Neural cell (in vitro differentiated cells): ENCODE measurements around the gene PTK7.

Source experiments
- EP300 ChIP-seq: fragments of 450-650 bp; conservative IDR thresholded peaks from 2 replicates; pipeline ENCODE4 v1.6.1; 2014; ENCODE audit warnings: antibody characterized with exemption, mild to moderate bottlenecking, moderate library complexity; ENCODE audit not compliant: poor library complexity, severe bottlenecking
- EZH2 ChIP-seq: fragments of 200-600, 300-800 bp; shearing (Covaris generic), sonication (generic); IDR thresholded peaks from 2 replicates; pipeline ENCODE4 v1.6.1; 2014; ENCODE audit warnings: antibody characterized with exemption, low read length, borderline replicate concordance, mild to moderate bottlenecking; ENCODE audit not compliant: insufficient read depth, poor library complexity, severe bottlenecking
- POLR2AphosphoS5 ChIP-seq: IDR thresholded peaks from 2 replicates; pipeline ENCODE4 v1.6.1; 2012
- RAD21 ChIP-seq: fragments of 450-650 bp; conservative IDR thresholded peaks from 2 replicates; pipeline ENCODE4 v1.6.1; 2014; ENCODE audit warnings: antibody characterized with exemption, mild to moderate bottlenecking, moderate library complexity
- TAF1 ChIP-seq: IDR thresholded peaks from 2 replicates; pipeline ENCODE4 v1.6.1; 2012; ENCODE audit warnings: low read depth
- TF ChIP-seq, protein P1 (sequence below): fragments of 450-650 bp; IDR thresholded peaks from 2 replicates; pipeline ENCODE4 v1.5.1; 2014; ENCODE audit warnings: antibody characterized with exemption, mild to moderate bottlenecking, moderate library complexity; ENCODE audit not compliant: poor library complexity, severe bottlenecking
- TF ChIP-seq, protein P2 (sequence below): IDR thresholded peaks from 2 replicates; pipeline ENCODE4 v1.6.1; 2012; ENCODE audit warnings: borderline replicate concordance

DNA sequence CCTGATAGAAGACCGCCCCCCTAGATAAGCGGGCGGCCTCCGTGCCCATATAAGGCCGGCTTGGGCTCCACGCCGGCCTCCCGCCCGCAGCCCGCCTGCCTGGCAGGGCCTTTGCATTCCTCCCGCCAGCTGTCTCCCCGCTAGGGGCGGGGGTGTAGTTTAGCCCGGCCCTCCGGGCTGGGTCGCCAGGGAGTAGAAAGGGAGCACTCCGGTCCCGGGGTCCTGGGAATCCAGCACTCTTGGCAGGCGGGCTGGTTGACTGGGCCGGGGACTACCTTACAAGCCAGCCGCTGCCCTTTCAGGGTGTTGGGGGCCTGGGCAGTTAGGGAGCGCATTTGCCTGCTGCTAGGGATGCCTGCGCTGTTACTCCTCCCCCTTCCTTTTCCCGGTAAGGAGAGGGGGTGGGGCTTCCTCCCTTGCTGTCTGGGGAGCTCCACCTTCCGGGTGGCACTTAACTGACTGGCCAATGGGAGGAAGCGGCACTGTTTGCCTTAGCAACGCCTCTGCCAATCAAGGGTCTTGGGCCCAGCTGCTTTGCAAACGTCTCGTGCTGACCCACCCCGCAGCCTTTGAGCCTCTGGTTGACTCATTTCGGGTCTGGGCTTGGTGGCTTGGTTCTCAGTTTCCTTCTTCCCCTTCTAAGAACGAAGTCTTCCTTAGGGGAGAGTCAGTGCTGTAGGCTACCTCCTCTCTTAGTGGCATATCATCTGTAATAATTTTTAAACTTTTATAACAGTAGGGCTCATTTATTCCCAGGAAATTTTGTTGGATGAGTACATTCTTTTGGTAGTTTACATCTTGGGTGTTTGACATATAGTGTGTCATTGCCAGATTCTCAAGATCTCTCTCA is 98.4 kb downstream of the PTK7 start:
- TF ChIP-seq, protein P1, sequence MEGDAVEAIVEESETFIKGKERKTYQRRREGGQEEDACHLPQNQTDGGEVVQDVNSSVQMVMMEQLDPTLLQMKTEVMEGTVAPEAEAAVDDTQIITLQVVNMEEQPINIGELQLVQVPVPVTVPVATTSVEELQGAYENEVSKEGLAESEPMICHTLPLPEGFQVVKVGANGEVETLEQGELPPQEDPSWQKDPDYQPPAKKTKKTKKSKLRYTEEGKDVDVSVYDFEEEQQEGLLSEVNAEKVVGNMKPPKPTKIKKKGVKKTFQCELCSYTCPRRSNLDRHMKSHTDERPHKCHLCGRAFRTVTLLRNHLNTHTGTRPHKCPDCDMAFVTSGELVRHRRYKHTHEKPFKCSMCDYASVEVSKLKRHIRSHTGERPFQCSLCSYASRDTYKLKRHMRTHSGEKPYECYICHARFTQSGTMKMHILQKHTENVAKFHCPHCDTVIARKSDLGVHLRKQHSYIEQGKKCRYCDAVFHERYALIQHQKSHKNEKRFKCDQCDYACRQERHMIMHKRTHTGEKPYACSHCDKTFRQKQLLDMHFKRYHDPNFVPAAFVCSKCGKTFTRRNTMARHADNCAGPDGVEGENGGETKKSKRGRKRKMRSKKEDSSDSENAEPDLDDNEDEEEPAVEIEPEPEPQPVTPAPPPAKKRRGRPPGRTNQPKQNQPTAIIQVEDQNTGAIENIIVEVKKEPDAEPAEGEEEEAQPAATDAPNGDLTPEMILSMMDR = no peak
- TF ChIP-seq EZH2 (no peak), TAF1 (no peak), RAD21 (no peak), EP300 (no peak), POLR2AphosphoS5 (peak; percentile 72)
- TF ChIP-seq, protein P2, sequence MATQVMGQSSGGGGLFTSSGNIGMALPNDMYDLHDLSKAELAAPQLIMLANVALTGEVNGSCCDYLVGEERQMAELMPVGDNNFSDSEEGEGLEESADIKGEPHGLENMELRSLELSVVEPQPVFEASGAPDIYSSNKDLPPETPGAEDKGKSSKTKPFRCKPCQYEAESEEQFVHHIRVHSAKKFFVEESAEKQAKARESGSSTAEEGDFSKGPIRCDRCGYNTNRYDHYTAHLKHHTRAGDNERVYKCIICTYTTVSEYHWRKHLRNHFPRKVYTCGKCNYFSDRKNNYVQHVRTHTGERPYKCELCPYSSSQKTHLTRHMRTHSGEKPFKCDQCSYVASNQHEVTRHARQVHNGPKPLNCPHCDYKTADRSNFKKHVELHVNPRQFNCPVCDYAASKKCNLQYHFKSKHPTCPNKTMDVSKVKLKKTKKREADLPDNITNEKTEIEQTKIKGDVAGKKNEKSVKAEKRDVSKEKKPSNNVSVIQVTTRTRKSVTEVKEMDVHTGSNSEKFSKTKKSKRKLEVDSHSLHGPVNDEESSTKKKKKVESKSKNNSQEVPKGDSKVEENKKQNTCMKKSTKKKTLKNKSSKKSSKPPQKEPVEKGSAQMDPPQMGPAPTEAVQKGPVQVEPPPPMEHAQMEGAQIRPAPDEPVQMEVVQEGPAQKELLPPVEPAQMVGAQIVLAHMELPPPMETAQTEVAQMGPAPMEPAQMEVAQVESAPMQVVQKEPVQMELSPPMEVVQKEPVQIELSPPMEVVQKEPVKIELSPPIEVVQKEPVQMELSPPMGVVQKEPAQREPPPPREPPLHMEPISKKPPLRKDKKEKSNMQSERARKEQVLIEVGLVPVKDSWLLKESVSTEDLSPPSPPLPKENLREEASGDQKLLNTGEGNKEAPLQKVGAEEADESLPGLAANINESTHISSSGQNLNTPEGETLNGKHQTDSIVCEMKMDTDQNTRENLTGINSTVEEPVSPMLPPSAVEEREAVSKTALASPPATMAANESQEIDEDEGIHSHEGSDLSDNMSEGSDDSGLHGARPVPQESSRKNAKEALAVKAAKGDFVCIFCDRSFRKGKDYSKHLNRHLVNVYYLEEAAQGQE = no peak
